ENCODE results near the gene WASHC4. TPM values are rescaled to one million over a fixed set of nuclear protein-coding genes. Genes with fewer than 3 reads are reported as not detected.

The WASHC4 gene
- total RNA-seq, 2 donors from 2014 or later: 68.0 to 84.5 TPM

DNA sequence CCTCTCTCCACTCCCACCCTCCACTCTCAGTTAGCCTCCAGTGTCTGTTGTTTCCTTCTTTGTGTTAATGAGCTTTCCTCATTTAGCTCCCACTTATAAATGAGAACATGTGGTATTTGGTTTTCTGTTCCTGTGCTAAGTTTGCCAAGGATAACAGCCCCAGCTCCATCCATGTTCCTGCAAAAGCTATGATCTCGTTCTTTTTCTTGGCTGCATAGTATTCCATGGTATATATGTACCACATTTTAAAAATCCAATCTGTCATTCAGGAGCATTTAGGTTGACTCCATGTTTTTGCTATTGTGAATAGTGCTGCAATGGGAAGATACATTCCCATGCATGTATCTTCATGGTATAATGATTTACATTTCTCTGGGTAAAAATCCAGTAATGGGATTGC, 2.8 kb upstream of the WASHC4 start:
- Histone ChIP-seq H3K36me3 (no peaks in the 10 kb centered on the region), H3K4me3 (no peak overlapping the region), H3K27me3 (replicated peaks; ENCODE audit: insufficient read depth) (no peaks in the 10 kb centered on the region), H3K4me1 (ENCODE audit: control insufficient read depth in 1 of 2, low read depth in 2 of 2) (peaks cover 8 to 26% of the 10 kb centered on the region in 2 donors), H3K27ac (no peak overlapping the region), H3K9me3 (no peaks in the 10 kb centered on the region)
- ATAC-seq (ENCODE audit: insufficient number of reproducible peaks, low FRiP score, low read depth) (no peak), DNase-seq (ENCODE audit: low spot score) (no peak)
- TF ChIP-seq, protein P1, sequence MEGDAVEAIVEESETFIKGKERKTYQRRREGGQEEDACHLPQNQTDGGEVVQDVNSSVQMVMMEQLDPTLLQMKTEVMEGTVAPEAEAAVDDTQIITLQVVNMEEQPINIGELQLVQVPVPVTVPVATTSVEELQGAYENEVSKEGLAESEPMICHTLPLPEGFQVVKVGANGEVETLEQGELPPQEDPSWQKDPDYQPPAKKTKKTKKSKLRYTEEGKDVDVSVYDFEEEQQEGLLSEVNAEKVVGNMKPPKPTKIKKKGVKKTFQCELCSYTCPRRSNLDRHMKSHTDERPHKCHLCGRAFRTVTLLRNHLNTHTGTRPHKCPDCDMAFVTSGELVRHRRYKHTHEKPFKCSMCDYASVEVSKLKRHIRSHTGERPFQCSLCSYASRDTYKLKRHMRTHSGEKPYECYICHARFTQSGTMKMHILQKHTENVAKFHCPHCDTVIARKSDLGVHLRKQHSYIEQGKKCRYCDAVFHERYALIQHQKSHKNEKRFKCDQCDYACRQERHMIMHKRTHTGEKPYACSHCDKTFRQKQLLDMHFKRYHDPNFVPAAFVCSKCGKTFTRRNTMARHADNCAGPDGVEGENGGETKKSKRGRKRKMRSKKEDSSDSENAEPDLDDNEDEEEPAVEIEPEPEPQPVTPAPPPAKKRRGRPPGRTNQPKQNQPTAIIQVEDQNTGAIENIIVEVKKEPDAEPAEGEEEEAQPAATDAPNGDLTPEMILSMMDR (IDR thresholded peaks at IDR 0.05): no peak

GRCh38 chr12:105106621-105107020, 910 bp upstream of the WASHC4 start:
- Histone ChIP-seq H3K4me3 (peak overlapping the region; percentile 91), H3K36me3 (no peaks in the 10 kb centered on the region), H3K27me3 (replicated peaks; ENCODE audit: insufficient read depth) (no peaks in the 10 kb centered on the region), H3K27ac (peak overlapping the region in 1 of 2 donors; percentile 94), H3K4me1 (ENCODE audit: control insufficient read depth in 1 of 2, low read depth in 2 of 2) (peaks cover 22 to 32% of the 10 kb centered on the region in 2 donors), H3K9me3 (no peaks in the 10 kb centered on the region)
- no peak for DNase-seq (ENCODE audit: low spot score)
- TF ChIP-seq, protein P1 (IDR thresholded peaks at IDR 0.05): no peak
- ATAC-seq (ENCODE audit: insufficient number of reproducible peaks, low FRiP score, low read depth): no peak

DNA sequence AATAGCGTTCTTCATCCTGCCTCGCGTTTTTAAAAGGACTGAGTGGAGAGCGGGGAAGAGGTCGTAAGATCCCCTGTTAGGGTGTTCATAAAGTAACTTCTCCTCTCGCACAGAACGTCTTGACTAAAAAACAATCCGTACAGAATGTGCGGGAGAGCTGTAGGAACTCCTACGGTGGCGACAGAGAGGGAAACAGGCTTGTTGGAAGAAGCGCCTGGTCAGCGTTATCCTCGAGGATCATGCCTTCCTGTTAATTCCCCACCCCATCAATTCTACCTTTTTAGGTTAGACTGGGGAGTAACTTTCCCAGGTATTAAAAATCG, 399 bp upstream of the WASHC4 start:
- Histone ChIP-seq H3K4me3 (peak overlapping the region; percentile 91), H3K4me1 (ENCODE audit: control insufficient read depth in 1 of 2, low read depth in 2 of 2) (peaks cover 22 to 32% of the 10 kb centered on the region in 2 donors), H3K9me3 (no peaks in the 10 kb centered on the region), H3K27ac (peak overlapping the region; percentile 94), H3K27me3 (replicated peaks; ENCODE audit: insufficient read depth) (no peaks in the 10 kb centered on the region), H3K36me3 (peaks cover 2% of the 10 kb centered on the region)
- no peak for DNase-seq (ENCODE audit: low spot score)
- TF ChIP-seq, protein P1 (IDR thresholded peaks at IDR 0.05): no peak
- peak; percentile 20 for ATAC-seq (ENCODE audit: insufficient number of reproducible peaks, low FRiP score, low read depth)

DNA sequence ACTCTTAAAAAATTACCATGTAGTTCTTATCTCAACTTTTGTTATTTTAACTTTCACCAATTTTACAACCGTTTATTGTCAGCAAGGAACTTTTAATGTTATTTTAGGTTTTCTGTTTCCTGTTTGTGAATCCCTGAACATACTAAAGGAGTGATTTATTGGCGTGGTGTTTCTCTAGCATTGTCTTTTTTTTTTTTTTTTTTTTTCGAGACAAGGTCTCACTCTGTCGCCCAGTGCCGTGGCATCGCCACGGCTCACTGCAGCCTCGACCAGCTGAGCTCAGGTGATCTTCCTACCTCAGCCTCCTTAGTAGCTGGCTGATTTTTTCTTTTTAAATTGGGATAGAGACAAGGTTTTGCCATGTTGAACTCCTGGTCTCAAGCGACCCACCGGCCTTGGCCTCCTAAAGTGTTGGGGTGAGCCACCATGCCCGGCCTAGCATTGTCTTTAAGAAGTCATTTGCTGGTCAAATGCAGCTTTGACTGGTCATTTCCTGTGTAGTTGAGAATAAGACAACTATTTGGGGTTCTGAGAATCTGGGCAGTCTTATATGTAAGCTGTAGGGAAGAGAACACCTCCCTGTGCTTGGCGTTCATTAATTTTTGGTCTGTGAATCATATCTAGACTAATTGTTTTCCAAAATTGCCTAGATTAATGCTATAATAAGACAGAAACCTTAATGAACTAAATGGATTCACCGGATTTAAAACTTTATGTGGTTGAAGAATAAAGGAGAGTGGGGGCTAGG, 2.1 kb downstream of the WASHC4 start:
- peak overlapping the region; percentile 91 for H3K4me3 ChIP-seq
- no peaks in the 10 kb centered on the region for H3K9me3 ChIP-seq
- ATAC-seq (ENCODE audit: insufficient number of reproducible peaks, low FRiP score, low read depth) (no peak), DNase-seq (ENCODE audit: low spot score) (no peak)
- peaks cover 4% of the 10 kb centered on the region for H3K36me3 ChIP-seq
- H3K27me3 ChIP-seq (replicated peaks; ENCODE audit: insufficient read depth): no peaks in the 10 kb centered on the region
- H3K27ac ChIP-seq: no peak overlapping the region
- TF ChIP-seq, protein P1 (IDR thresholded peaks at IDR 0.05): no peak
- H3K4me1 ChIP-seq (ENCODE audit: control insufficient read depth in 1 of 2, low read depth in 2 of 2): peaks cover 22 to 32% of the 10 kb centered on the region in 2 donors

DNA sequence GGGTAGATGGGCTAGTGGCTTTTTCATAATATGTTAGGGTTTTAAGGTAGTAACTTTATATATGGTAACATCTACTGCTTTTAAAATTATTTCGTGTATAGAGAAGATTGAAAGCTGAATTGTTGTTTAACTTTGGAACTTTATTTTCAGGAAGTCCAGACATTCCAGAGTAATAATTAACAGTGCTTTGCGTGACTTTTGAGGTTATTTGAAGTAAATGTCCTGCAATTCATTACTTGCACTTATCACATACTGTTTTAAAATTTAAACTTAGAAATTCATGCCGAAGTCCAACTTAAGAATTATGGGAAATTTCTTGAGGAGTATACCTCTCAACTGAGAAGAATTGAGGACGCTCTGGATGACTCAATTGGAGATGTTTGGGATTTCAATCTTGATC, 3.3 kb downstream of the WASHC4 start:
- no peak for ATAC-seq (ENCODE audit: insufficient number of reproducible peaks, low FRiP score, low read depth)
- no peak overlapping the region for H3K27ac ChIP-seq
- TF ChIP-seq, protein P1 (IDR thresholded peaks at IDR 0.05): no peak
- no peaks in the 10 kb centered on the region for H3K9me3 ChIP-seq
- H3K4me1 ChIP-seq (ENCODE audit: control insufficient read depth in 1 of 2, low read depth in 2 of 2): peaks cover 22 to 32% of the 10 kb centered on the region in 2 donors
- no peak for DNase-seq (ENCODE audit: low spot score)
- H3K27me3 ChIP-seq (replicated peaks; ENCODE audit: insufficient read depth): no peaks in the 10 kb centered on the region
- peaks cover 4% of the 10 kb centered on the region for H3K36me3 ChIP-seq
- H3K4me3 ChIP-seq: no peak overlapping the region
